Measurements from ENCODE around the gene GABRB2. TPM values are rescaled to one million over a fixed set of nuclear protein-coding genes. Genes with fewer than 3 reads are reported as not detected.

GABRB2 gene
- total RNA-seq, 1 experiment from 2014 or later: not detected

DNA sequence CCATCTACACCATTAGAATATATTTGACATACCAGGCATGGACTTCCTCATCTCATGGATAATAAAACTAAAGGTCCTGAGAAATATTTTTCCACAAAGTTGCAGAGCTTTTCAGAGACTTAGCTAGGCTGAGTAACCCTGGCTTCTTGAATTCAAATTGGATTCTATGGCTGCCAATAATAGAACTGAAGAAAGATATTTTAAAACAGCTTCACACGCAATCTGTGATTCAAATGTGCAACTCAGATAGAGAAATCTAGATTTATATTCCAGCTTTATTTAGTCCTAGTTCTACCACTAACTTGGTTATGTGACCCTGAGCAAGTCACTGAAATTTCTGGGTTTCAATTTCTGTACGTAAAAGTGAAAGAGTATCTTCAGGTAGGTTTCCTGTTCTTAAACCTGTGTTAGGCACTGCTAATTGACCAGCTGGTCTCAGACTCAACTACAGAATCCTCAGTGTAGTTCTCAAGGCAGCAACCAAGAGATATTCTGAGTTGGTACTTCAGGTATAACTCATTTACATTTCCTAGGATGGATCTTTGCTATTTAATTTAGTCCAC is 235.3 kb downstream of the GABRB2 start:
- Mint-ChIP-seq H3K9me3 (ENCODE audit: unreplicated experiment) (no peaks in the 10 kb centered on the region), H3K4me3 (ENCODE audit: unreplicated experiment) (no peak overlapping the region), H3K27me3 (ENCODE audit: insufficient read depth, unreplicated experiment) (peaks cover 5% of the 10 kb centered on the region), H3K27ac (ENCODE audit: unreplicated experiment) (no peak overlapping the region), H3K36me3 (ENCODE audit: insufficient read depth, unreplicated experiment) (no peaks in the 10 kb centered on the region), H3K4me1 (ENCODE audit: low read depth, unreplicated experiment) (no peaks in the 10 kb centered on the region)
- no peaks in the 10 kb centered on the region for H3K4me1 ChIP-seq
- DNase-seq: no peak
- POLR2A ChIA-PET: no interaction called here
- no peaks in the 10 kb centered on the region for H3K9me3 ChIP-seq
- CTCF ChIA-PET: interaction anchor here (0.6 kb wide), 1 partner anchor 79 kb away, joined by 3 read pairs; no protein-coding TSS in a partner anchor
- H3K4me3 ChIP-seq (ENCODE audit: low read depth, low read length): no peak overlapping the region
- TF ChIP-seq, protein P1, sequence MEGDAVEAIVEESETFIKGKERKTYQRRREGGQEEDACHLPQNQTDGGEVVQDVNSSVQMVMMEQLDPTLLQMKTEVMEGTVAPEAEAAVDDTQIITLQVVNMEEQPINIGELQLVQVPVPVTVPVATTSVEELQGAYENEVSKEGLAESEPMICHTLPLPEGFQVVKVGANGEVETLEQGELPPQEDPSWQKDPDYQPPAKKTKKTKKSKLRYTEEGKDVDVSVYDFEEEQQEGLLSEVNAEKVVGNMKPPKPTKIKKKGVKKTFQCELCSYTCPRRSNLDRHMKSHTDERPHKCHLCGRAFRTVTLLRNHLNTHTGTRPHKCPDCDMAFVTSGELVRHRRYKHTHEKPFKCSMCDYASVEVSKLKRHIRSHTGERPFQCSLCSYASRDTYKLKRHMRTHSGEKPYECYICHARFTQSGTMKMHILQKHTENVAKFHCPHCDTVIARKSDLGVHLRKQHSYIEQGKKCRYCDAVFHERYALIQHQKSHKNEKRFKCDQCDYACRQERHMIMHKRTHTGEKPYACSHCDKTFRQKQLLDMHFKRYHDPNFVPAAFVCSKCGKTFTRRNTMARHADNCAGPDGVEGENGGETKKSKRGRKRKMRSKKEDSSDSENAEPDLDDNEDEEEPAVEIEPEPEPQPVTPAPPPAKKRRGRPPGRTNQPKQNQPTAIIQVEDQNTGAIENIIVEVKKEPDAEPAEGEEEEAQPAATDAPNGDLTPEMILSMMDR (IDR thresholded peaks at IDR 0.05; ENCODE audit: insufficient read depth in 1 of 2, low read depth in 1 of 2, low read length in 1 of 2, severe bottlenecking in 1 of 2, unreplicated experiment in 1 of 2): no peak
- H3K36me3 ChIP-seq (ENCODE audit: control insufficient read depth, insufficient read depth, low read length): no peaks in the 10 kb centered on the region
- intact Hi-C loops (cut with micrococcal nuclease; ENCODE audit: unreplicated experiment): no loop called here
- no peaks in the 10 kb centered on the region for H3K27me3 ChIP-seq (replicated peaks; ENCODE audit: control insufficient read depth, insufficient read depth, low read length)
- no TSS peak for BruUV-seq (replicated peaks)

- no peak overlapping the region for H3K4me3 Mint-ChIP-seq (ENCODE audit: unreplicated experiment)
- no TSS peak for BruUV-seq (replicated peaks)
- Histone ChIP-seq H3K4me3 (ENCODE audit: low read depth, low read length) (no peak overlapping the region), H3K9me3 (no peaks in the 10 kb centered on the region), H3K27me3 (replicated peaks; ENCODE audit: control insufficient read depth, insufficient read depth, low read length) (no peaks in the 10 kb centered on the region), H3K36me3 (ENCODE audit: control insufficient read depth, insufficient read depth, low read length) (no peaks in the 10 kb centered on the region), H3K4me1 (no peaks in the 10 kb centered on the region)
- H3K27me3 Mint-ChIP-seq (ENCODE audit: insufficient read depth, unreplicated experiment): peaks cover 2% of the 10 kb centered on the region
- TF ChIP-seq, protein P1 (IDR thresholded peaks at IDR 0.05; ENCODE audit: insufficient read depth in 1 of 2, low read depth in 1 of 2, low read length in 1 of 2, severe bottlenecking in 1 of 2, unreplicated experiment in 1 of 2): no peak
- CTCF ChIA-PET: no interaction called here
- no peak overlapping the region for H3K27ac Mint-ChIP-seq (ENCODE audit: unreplicated experiment)
- no peaks in the 10 kb centered on the region for H3K9me3 Mint-ChIP-seq (ENCODE audit: unreplicated experiment)
- POLR2A ChIA-PET: no interaction called here
- no peaks in the 10 kb centered on the region for H3K36me3 Mint-ChIP-seq (ENCODE audit: insufficient read depth, unreplicated experiment)
- H3K4me1 Mint-ChIP-seq (ENCODE audit: low read depth, unreplicated experiment): no peaks in the 10 kb centered on the region
- DNase-seq: no peak
- intact Hi-C loops (cut with micrococcal nuclease; ENCODE audit: unreplicated experiment): no loop called here
These were observed 240.1 kb downstream of the GABRB2 start for GRCh38 chr5:161306351-161306995.

DNA sequence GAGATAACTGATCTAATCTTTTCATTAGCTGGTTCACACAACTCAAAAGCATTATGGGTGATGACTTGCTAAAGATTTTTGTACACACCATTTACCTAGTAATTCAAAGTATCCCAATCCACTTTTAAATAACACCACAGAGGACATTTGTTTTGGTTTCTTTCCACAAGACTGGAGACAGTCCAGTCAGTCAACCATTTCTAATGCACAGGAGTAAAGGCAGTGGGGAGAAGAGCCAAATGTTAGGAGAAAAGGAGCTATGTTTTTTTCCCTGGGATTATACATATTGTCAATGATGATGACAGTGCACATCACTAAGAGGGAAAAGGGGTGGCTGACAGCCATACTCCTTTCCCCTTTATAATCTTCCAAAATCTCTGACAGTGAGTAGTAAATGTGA is 240.9 kb downstream of the GABRB2 start:
- Mint-ChIP-seq H3K4me1 (ENCODE audit: low read depth, unreplicated experiment) (no peaks in the 10 kb centered on the region), H3K36me3 (ENCODE audit: insufficient read depth, unreplicated experiment) (no peaks in the 10 kb centered on the region), H3K27me3 (ENCODE audit: insufficient read depth, unreplicated experiment) (no peaks in the 10 kb centered on the region), H3K9me3 (ENCODE audit: unreplicated experiment) (no peaks in the 10 kb centered on the region), H3K27ac (ENCODE audit: unreplicated experiment) (no peak overlapping the region), H3K4me3 (ENCODE audit: unreplicated experiment) (no peak overlapping the region)
- CTCF ChIA-PET: no interaction called here
- TF ChIP-seq, protein P1 (IDR thresholded peaks at IDR 0.05; ENCODE audit: insufficient read depth in 1 of 2, low read depth in 1 of 2, low read length in 1 of 2, severe bottlenecking in 1 of 2, unreplicated experiment in 1 of 2): no peak
- Histone ChIP-seq H3K27me3 (replicated peaks; ENCODE audit: control insufficient read depth, insufficient read depth, low read length) (no peaks in the 10 kb centered on the region), H3K9me3 (no peaks in the 10 kb centered on the region), H3K4me1 (no peaks in the 10 kb centered on the region), H3K36me3 (ENCODE audit: control insufficient read depth, insufficient read depth, low read length) (no peaks in the 10 kb centered on the region), H3K4me3 (ENCODE audit: low read depth, low read length) (no peak overlapping the region)
- DNase-seq: no peak
- POLR2A ChIA-PET: no interaction called here
- intact Hi-C loops (cut with micrococcal nuclease; ENCODE audit: unreplicated experiment): no loop called here
- BruUV-seq (replicated peaks): no TSS peak

All from Caco-2 (cell line).